ENCODE data around the gene DDX49.

- TF ChIP-seq CTCF (IDR thresholded peaks at IDR 0.05; ENCODE audit: insufficient read depth, low read depth, low read length) (no peak), EZH2 (IDR thresholded peaks at IDR 0.05; ENCODE audit: insufficient read depth, low read length) (no peak)
Observed at GRCh38 chr19:18910801-18911436, 8.6 kb upstream of the DDX49 start.
